Measurements from ENCODE around the gene IRAK1. TPM values are rescaled to one million over a fixed set of nuclear protein-coding genes. Genes with fewer than 3 reads are reported as not detected.
A peak's percentile ranks its signal among the peaks of the same experiment; 100 is the strongest.

Gene IRAK1
- total and polyA plus RNA-seq, 9 donors = 20.7 to 62.8 (median 53.9) TPM

GRCh38 chrX:154014429-154015380 lies 5.0 kb downstream of the IRAK1 start:
- WGBS (ENCODE audit: insufficient coverage) = 81% methylated on average over 22 of the region's 24 CpGs
- no peak overlapping the region for H3K27ac ChIP-seq (ENCODE audit: low read length)
- no peak overlapping the region for H3K4me3 ChIP-seq (ENCODE audit: low read length)
- H3K9me3 ChIP-seq (replicated peaks; ENCODE audit: control insufficient read depth, low read depth, low read length) = no peaks in the 10 kb centered on the region
- no peak for DNase-seq
- H3K27me3 ChIP-seq (ENCODE audit: control insufficient read depth, insufficient read depth, low read length) = peaks cover 59% of the 10 kb centered on the region
- H3K4me1 ChIP-seq (ENCODE audit: control insufficient read depth, insufficient read depth, low read length) = peaks cover 18% of the 10 kb centered on the region
- peaks cover 42% of the 10 kb centered on the region for H3K36me3 ChIP-seq (ENCODE audit: control insufficient read depth, insufficient read depth, low read length)

- no peaks in the 10 kb centered on the region for H3K9me3 ChIP-seq (replicated peaks; ENCODE audit: control insufficient read depth, low read depth, low read length)
- no peak overlapping the region for H3K27ac ChIP-seq (ENCODE audit: low read length)
- peaks cover 57% of the 10 kb centered on the region for H3K27me3 ChIP-seq (ENCODE audit: control insufficient read depth, insufficient read depth, low read length)
- peak; percentile 52 for DNase-seq
- H3K4me3 ChIP-seq (ENCODE audit: low read length) = no peak overlapping the region
- 51% methylated on average over 13 of the region's 20 CpGs for WGBS (ENCODE audit: insufficient coverage)
- H3K4me1 ChIP-seq (ENCODE audit: control insufficient read depth, insufficient read depth, low read length) = peaks cover 15% of the 10 kb centered on the region
- peaks cover 42% of the 10 kb centered on the region for H3K36me3 ChIP-seq (ENCODE audit: control insufficient read depth, insufficient read depth, low read length)
These were observed 5.9 kb downstream of the IRAK1 start for GRCh38 chrX:154013614-154014360.

GRCh38 chrX:154013001-154013421 lies 6.7 kb downstream of the IRAK1 start:
- WGBS (ENCODE audit: insufficient coverage) = 73% methylated on average over 17 of the region's 17 CpGs
- Histone ChIP-seq H3K27me3 (ENCODE audit: control insufficient read depth, insufficient read depth, low read length) (peaks cover 56% of the 10 kb centered on the region), H3K36me3 (ENCODE audit: control insufficient read depth, insufficient read depth, low read length) (peaks cover 42% of the 10 kb centered on the region), H3K4me1 (ENCODE audit: control insufficient read depth, insufficient read depth, low read length) (peaks cover 8% of the 10 kb centered on the region), H3K27ac (ENCODE audit: low read length) (no peak overlapping the region), H3K9me3 (replicated peaks; ENCODE audit: control insufficient read depth, low read depth, low read length) (no peaks in the 10 kb centered on the region), H3K4me3 (ENCODE audit: low read length) (no peak overlapping the region)
- DNase-seq = no peak

GRCh38 chrX:154012336-154012991 lies 7.2 kb downstream of the IRAK1 start:
- H3K27ac ChIP-seq (ENCODE audit: low read length) = no peak overlapping the region
- H3K4me1 ChIP-seq (ENCODE audit: control insufficient read depth, insufficient read depth, low read length) = peaks cover 8% of the 10 kb centered on the region
- H3K36me3 ChIP-seq (ENCODE audit: control insufficient read depth, insufficient read depth, low read length) = peaks cover 38% of the 10 kb centered on the region
- no peak for DNase-seq
- 73% methylated on average over 16 of the region's 17 CpGs for WGBS (ENCODE audit: insufficient coverage)
- peaks cover 60% of the 10 kb centered on the region for H3K27me3 ChIP-seq (ENCODE audit: control insufficient read depth, insufficient read depth, low read length)
- H3K4me3 ChIP-seq (ENCODE audit: low read length) = no peak overlapping the region
- H3K9me3 ChIP-seq (replicated peaks; ENCODE audit: control insufficient read depth, low read depth, low read length) = no peaks in the 10 kb centered on the region

- peaks cover 62% of the 10 kb centered on the region for H3K27me3 ChIP-seq (ENCODE audit: control insufficient read depth, insufficient read depth, low read length)
- no peak overlapping the region for H3K4me3 ChIP-seq (ENCODE audit: low read length)
- no peaks in the 10 kb centered on the region for H3K9me3 ChIP-seq (replicated peaks; ENCODE audit: control insufficient read depth, low read depth, low read length)
- no peak for DNase-seq
- peaks cover 8% of the 10 kb centered on the region for H3K4me1 ChIP-seq (ENCODE audit: control insufficient read depth, insufficient read depth, low read length)
- H3K27ac ChIP-seq (ENCODE audit: low read length) = no peak overlapping the region
- peaks cover 31% of the 10 kb centered on the region for H3K36me3 ChIP-seq (ENCODE audit: control insufficient read depth, insufficient read depth, low read length)
- 84% methylated on average over 13 of the region's 18 CpGs for WGBS (ENCODE audit: insufficient coverage)
These were observed 8.0 kb downstream of the IRAK1 start for GRCh38 chrX:154011376-154012335.

- H3K9me3 ChIP-seq (replicated peaks; ENCODE audit: control insufficient read depth, low read depth, low read length) = no peaks in the 10 kb centered on the region
- WGBS (ENCODE audit: insufficient coverage) = 85% methylated on average over 18 of the region's 18 CpGs
- peaks cover 24% of the 10 kb centered on the region for H3K36me3 ChIP-seq (ENCODE audit: control insufficient read depth, insufficient read depth, low read length)
- H3K27ac ChIP-seq (ENCODE audit: low read length) = no peak overlapping the region
- H3K4me3 ChIP-seq (ENCODE audit: low read length) = no peak overlapping the region
- peaks cover 66% of the 10 kb centered on the region for H3K27me3 ChIP-seq (ENCODE audit: control insufficient read depth, insufficient read depth, low read length)
- H3K4me1 ChIP-seq (ENCODE audit: control insufficient read depth, insufficient read depth, low read length) = peaks cover 8% of the 10 kb centered on the region
- DNase-seq = no peak
These were observed 9.2 kb downstream of the IRAK1 start for GRCh38 chrX:154010330-154011087.

GRCh38 chrX:154008521-154008920 lies 11.2 kb downstream of the IRAK1 start:
- Histone ChIP-seq H3K9me3 (replicated peaks; ENCODE audit: control insufficient read depth, low read depth, low read length) (no peaks in the 10 kb centered on the region), H3K27me3 (ENCODE audit: control insufficient read depth, insufficient read depth, low read length) (peaks cover 62% of the 10 kb centered on the region), H3K4me1 (ENCODE audit: control insufficient read depth, insufficient read depth, low read length) (peaks cover 4% of the 10 kb centered on the region), H3K27ac (ENCODE audit: low read length) (no peak overlapping the region), H3K36me3 (ENCODE audit: control insufficient read depth, insufficient read depth, low read length) (peaks cover 16% of the 10 kb centered on the region), H3K4me3 (ENCODE audit: low read length) (no peak overlapping the region)
- no peak for DNase-seq
- 73% methylated on average over 2 of the region's 4 CpGs for WGBS (ENCODE audit: insufficient coverage)

- no peak overlapping the region for H3K4me3 ChIP-seq (ENCODE audit: low read length)
- no peaks in the 10 kb centered on the region for H3K9me3 ChIP-seq (replicated peaks; ENCODE audit: control insufficient read depth, low read depth, low read length)
- DNase-seq = no peak
- WGBS (ENCODE audit: insufficient coverage) = 90% methylated on average over 20 of the region's 20 CpGs
- H3K36me3 ChIP-seq (ENCODE audit: control insufficient read depth, insufficient read depth, low read length) = peaks cover 15% of the 10 kb centered on the region
- H3K27ac ChIP-seq (ENCODE audit: low read length) = no peak overlapping the region
- H3K4me1 ChIP-seq (ENCODE audit: control insufficient read depth, insufficient read depth, low read length) = no peaks in the 10 kb centered on the region
- H3K27me3 ChIP-seq (ENCODE audit: control insufficient read depth, insufficient read depth, low read length) = peaks cover 57% of the 10 kb centered on the region
These were observed 12.8 kb downstream of the IRAK1 start for GRCh38 chrX:154006947-154007346.

- H3K9me3 ChIP-seq (replicated peaks; ENCODE audit: control insufficient read depth, low read depth, low read length) = no peaks in the 10 kb centered on the region
- peaks cover 3% of the 10 kb centered on the region for H3K36me3 ChIP-seq (ENCODE audit: control insufficient read depth, insufficient read depth, low read length)
- H3K4me1 ChIP-seq (ENCODE audit: control insufficient read depth, insufficient read depth, low read length) = peaks cover 2% of the 10 kb centered on the region
- H3K4me3 ChIP-seq (ENCODE audit: low read length) = no peak overlapping the region
- no peak for DNase-seq
- H3K27me3 ChIP-seq (ENCODE audit: control insufficient read depth, insufficient read depth, low read length) = peaks cover 59% of the 10 kb centered on the region
- H3K27ac ChIP-seq (ENCODE audit: low read length) = no peak overlapping the region
- 56% methylated on average over 10 of the region's 11 CpGs for WGBS (ENCODE audit: insufficient coverage)
These were observed 15.4 kb downstream of the IRAK1 start for GRCh38 chrX:154004315-154004714.

Measured in muscle of leg (tissue), 11 donors.